Stimulated activated naive CD8-positive, alpha-beta T cell treated with anti-CD3 and anti-CD28 coated beads, Interleukin-15, Interleukin-2, amounts not matched to agents 100 ng/mL and 50 ng/mL, for 24 hours (primary cell): ENCODE results near the gene NDUFS6.

Experiments
- H3K27ac Mint-ChIP-seq: one replicate; pipeline ENCODE4 v1.8.0; 2021; ENCODE audit warnings: mild to moderate bottlenecking, mixed read lengths
- H3K27me3 Mint-ChIP-seq: one replicate; pipeline ENCODE4 v1.8.0; 2021; ENCODE audit warnings: mixed read lengths
- H3K36me3 Mint-ChIP-seq: one replicate; pipeline ENCODE4 v1.8.0; 2021; ENCODE audit warnings: low read depth, mixed read lengths
- H3K4me1 Mint-ChIP-seq: one replicate; pipeline ENCODE4 v1.8.0; 2021; ENCODE audit warnings: low read depth, mixed read lengths
- H3K4me3 Mint-ChIP-seq: one replicate; pipeline ENCODE4 v1.8.0; 2021; ENCODE audit warnings: mild to moderate bottlenecking, mixed read lengths
- H3K9me3 Mint-ChIP-seq: one replicate; pipeline ENCODE4 v1.8.0; 2021; ENCODE audit warnings: mixed read lengths

NDUFS6 gene

DNA sequence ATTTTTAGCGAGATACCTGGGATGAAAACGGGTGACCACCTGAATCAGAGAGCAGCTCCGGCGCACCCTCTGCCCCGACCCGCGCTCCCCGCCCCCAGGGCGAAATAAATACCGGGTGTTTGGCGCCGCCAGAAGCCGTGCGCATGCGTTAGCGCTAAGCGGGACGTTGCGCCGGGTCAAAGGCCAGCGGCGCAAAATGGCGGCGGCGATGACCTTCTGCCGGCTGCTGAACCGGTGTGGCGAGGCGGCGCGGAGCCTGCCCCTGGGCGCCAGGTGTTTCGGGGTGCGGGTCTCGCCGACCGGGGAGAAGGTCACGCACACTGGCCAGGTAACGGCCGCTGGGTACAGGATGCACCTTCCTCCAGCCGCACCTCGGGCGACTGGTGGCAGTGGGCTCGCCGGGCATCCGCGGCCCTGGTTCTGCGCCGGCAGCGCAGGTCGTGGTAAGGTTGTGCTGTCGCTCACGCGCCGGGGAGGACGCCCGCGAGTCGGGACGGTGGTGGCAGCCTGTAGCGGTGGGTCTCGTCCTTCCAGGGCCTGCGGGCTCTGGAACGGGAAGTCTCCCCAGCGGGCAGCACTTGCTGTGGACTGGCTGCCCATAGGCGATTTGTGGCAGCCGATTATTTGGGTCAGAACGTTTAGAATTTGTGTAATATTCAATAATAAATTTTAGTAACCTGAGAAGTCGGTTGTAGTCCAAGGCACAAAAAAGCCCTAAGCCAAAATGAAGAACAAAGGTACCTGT lies at the start of gene NDUFS6:
NDUFS6 (plus strand) TSS at position 186 of the 745 bp plus-strand sequence; CDS start at position 197, 11 bp downstream.
- Mint-ChIP-seq H3K9me3 (no peaks in the 10 kb centered on the region), H3K4me3 (peak within 1 kb of the TSS; percentile 95), H3K4me1 (peaks cover 55% of the 10 kb centered on the region), H3K27ac (peak within 1 kb of the TSS; percentile 94), H3K36me3 (peaks cover 47% of the 10 kb centered on the region), H3K27me3 (no peaks in the 10 kb centered on the region)

DNA sequence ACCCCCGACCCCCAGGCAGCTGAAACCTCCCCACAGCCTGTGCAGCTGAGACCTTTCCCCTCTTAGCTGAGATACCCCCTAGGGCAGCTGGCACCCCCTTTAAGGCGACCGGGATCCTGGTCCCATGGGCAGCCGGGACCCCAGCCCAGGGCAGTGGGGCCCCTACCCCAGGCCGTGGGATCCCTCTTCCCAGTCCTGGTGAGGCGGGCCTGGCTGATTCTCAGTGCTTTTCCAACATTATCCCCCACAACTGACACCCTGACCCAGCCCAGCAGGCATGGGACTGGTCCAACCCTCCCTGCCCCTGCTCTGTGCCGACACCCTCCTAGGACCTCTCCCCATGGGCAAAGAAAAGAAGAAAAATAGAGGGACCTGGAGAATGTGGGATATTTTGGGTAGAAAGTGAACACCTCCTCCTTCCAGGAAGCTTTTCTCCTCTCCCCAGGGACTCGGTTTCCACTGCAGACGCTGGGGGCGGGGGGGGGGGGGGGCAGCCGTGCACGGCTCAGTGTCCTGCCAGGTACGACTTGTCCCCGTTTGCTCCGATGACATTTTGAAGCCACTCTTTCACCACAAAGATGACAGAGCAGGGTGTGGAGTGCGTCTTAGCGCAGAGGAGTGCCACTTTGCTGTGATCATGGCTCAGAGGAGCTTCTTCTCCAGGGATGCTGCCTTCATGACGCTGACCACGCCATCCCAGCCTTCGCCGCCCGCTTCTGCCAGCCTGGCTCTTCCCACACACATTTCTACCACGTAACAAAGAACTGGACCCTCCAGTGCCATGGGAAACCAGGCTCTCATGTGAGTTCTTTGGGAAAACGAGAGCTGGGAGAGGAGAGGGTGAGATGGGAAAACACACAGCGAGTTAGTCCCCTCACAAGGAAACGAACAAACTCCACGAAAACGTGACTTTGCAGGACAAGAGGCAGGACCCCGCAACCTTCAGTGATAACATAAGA lies 49.1 kb upstream of the NDUFS6 start:
- no peak overlapping the region for H3K27ac Mint-ChIP-seq
- no peaks in the 10 kb centered on the region for H3K9me3 Mint-ChIP-seq
- peaks cover 4% of the 10 kb centered on the region for H3K27me3 Mint-ChIP-seq
- H3K36me3 Mint-ChIP-seq = no peaks in the 10 kb centered on the region
- H3K4me1 Mint-ChIP-seq = no peaks in the 10 kb centered on the region
- no peak overlapping the region for H3K4me3 Mint-ChIP-seq

DNA sequence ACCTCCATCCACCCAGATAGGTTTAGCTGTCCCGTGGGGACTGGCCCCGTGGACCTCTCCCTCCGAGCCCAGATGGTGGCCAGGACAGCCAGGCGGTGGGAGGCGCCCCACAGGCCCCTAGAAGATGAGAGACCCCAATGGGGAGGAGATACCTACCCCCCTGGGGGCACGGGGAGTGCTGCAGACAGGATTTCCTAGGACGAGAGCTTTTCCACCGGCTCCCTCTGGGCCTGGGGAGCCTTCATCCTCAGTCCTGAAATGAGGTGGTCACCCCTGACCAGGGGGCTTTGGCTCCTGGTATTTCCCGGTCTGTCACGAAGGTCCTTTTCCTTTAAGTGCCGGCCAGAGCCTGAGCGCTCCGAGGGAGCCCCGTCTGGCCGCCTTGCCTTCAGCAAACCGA lies 48.3 kb upstream of the NDUFS6 start:
- no peaks in the 10 kb centered on the region for H3K4me1 Mint-ChIP-seq
- H3K27ac Mint-ChIP-seq = no peak overlapping the region
- H3K36me3 Mint-ChIP-seq = no peaks in the 10 kb centered on the region
- no peak overlapping the region for H3K4me3 Mint-ChIP-seq
- H3K27me3 Mint-ChIP-seq = peaks cover 4% of the 10 kb centered on the region
- H3K9me3 Mint-ChIP-seq = no peaks in the 10 kb centered on the region

DNA sequence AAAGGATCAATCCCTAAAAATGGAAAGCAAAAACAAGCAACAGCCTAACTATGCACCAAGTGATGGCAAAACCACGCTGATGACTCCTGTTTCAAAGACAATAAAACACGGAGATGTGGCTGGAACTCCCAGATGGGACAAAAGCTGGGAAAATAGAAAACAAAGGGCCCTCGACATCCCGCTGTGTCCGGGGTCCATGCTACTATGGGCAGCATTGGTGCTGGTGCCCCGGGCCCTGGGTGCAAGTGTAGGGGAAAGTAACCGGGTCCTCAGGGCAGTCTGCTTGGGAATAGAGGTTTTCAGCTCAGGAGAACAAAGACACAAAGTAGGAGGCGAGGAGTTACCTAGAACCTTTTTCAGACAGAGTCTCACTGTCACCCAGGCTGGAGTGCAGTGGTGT lies 47.7 kb upstream of the NDUFS6 start:
- Mint-ChIP-seq H3K27ac (no peak overlapping the region), H3K36me3 (no peaks in the 10 kb centered on the region), H3K9me3 (peaks cover 4% of the 10 kb centered on the region), H3K4me3 (no peak overlapping the region), H3K4me1 (no peaks in the 10 kb centered on the region), H3K27me3 (peaks cover 4% of the 10 kb centered on the region)

DNA sequence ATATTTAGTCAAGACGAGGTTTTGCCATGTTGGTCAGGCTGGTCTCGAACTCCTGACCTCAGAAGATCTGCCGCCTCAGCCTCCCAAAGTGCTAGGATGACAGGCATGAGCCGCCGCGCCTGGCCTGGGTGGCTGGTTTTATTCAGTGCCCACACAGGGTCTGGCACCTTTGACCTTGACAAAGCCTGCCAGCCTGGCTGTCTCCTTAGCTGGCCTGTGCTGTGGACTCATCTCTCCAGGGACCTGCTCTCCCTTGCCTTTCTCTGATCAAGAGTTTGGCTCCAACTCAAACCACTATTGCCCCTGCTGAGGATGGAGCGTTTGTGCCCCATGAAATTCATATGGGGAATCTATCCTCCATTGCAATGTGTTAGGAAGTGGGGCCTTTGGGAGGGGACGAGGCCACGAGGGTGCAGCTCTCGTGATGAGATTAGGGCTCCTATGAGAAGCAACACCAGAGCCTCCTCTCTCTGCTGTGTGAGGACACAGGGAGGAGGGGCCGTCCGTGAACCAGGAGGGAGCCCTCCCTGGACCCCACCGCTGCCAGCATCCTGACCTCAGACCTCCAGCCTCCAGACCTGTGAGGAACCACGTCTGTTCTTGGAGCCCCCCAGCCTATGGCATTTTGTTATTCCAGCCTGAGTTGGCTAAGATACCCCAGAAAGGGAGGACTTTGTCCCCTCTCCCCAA lies 46.5 kb upstream of the NDUFS6 start:
- H3K27ac Mint-ChIP-seq = no peak overlapping the region
- peaks cover 6% of the 10 kb centered on the region for H3K9me3 Mint-ChIP-seq
- H3K36me3 Mint-ChIP-seq = no peaks in the 10 kb centered on the region
- H3K4me3 Mint-ChIP-seq = no peak overlapping the region
- H3K27me3 Mint-ChIP-seq = peaks cover 4% of the 10 kb centered on the region
- no peaks in the 10 kb centered on the region for H3K4me1 Mint-ChIP-seq

DNA sequence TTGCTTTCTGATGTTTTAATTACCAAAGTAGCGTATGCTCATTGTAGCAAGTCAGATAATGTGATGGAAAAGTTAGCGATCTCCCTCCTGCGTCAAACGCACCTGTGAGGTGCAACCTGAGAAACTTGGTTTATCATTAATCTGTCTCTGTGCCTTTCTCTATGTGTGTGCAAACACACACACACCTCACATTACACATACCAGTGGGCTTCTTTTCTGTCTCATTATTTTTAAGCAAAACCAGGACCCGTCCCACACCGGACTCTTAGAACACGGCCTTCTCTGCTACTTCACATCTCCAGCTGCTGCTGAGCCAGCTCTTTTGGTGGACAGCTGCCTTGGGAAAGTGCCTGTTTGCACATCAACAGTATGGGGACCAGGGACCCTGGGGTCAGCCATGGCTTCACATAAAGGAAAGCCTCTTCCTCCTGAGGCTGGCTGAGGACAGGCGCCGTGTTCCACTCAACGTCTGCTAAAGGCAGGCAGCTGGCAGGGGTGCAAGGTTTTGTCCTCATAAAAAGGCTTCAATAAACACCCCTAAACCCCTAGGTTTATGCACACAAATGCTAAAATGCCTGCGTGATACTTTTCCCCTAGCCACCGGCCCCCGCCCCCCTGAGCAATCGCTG lies 45.8 kb upstream of the NDUFS6 start:
- Mint-ChIP-seq H3K9me3 (peaks cover 6% of the 10 kb centered on the region), H3K4me1 (no peaks in the 10 kb centered on the region), H3K27ac (no peak overlapping the region), H3K36me3 (no peaks in the 10 kb centered on the region), H3K27me3 (peaks cover 4% of the 10 kb centered on the region), H3K4me3 (no peak overlapping the region)

DNA sequence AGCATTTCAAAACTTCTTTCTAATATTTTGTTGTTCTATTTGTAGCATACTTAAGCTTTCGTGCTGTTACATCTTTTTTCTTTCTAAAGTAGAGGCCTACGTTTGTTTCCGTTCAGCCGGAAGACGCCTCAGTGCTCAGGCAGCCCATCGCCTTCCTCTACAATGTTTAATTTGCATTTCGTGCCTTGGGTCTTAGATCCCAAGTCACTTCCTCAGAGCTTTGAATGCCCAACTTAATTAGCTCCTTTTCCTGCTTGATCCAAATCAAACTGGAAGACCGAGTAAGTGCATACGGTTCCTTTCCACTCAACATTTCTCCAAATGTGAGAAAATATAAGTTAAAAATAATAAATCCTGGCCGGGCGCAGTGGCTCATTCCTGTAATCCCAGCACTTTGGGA lies 44.7 kb upstream of the NDUFS6 start:
- Mint-ChIP-seq H3K4me1 (no peaks in the 10 kb centered on the region), H3K4me3 (no peak overlapping the region), H3K27ac (no peak overlapping the region), H3K36me3 (no peaks in the 10 kb centered on the region), H3K27me3 (peaks cover 4% of the 10 kb centered on the region), H3K9me3 (peaks cover 6% of the 10 kb centered on the region)

DNA sequence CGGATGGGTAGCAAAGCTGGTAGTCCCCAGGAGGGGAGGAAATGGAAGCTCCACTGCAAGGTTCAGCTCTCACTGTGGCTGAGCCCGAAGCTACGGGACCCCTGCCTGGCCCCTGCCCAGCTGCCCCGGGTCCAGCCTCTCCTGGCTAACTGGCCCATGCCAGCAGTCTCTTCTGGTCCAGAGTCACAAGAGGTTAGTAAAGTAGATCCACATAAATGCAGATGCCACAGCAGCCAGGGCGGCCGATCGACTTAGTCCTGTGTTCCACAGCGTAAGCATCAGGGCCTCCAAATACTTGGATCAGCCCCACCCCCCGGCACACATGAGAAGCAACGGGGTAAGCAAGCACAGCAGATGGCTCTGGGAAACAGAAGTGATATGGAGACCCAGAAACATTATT lies 43.7 kb upstream of the NDUFS6 start:
- Mint-ChIP-seq H3K4me1 (no peaks in the 10 kb centered on the region), H3K27me3 (peaks cover 4% of the 10 kb centered on the region), H3K4me3 (no peak overlapping the region), H3K36me3 (no peaks in the 10 kb centered on the region), H3K27ac (no peak overlapping the region), H3K9me3 (peaks cover 6% of the 10 kb centered on the region)

DNA sequence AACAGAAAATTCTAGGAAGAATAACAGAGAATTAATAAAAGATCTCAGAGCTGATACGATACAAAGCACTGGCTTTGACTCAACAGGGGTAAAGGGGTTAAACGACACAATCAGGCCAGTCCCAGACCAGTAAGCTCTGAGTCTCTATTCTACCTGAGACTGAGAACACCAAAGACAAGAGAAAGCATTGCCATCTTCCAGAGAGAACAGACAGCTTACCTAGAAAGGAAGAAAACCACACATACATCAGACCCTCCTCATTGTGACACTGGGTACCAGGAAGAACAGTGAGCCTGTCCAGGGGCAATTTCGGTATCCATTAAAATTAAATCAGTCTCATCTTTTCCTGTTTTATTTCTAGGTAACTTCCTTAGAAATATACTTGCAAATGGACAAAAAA lies 42.6 kb upstream of the NDUFS6 start:
- no peaks in the 10 kb centered on the region for H3K4me1 Mint-ChIP-seq
- no peak overlapping the region for H3K27ac Mint-ChIP-seq
- no peaks in the 10 kb centered on the region for H3K36me3 Mint-ChIP-seq
- peaks cover 6% of the 10 kb centered on the region for H3K9me3 Mint-ChIP-seq
- H3K27me3 Mint-ChIP-seq = peaks cover 4% of the 10 kb centered on the region
- no peak overlapping the region for H3K4me3 Mint-ChIP-seq

DNA sequence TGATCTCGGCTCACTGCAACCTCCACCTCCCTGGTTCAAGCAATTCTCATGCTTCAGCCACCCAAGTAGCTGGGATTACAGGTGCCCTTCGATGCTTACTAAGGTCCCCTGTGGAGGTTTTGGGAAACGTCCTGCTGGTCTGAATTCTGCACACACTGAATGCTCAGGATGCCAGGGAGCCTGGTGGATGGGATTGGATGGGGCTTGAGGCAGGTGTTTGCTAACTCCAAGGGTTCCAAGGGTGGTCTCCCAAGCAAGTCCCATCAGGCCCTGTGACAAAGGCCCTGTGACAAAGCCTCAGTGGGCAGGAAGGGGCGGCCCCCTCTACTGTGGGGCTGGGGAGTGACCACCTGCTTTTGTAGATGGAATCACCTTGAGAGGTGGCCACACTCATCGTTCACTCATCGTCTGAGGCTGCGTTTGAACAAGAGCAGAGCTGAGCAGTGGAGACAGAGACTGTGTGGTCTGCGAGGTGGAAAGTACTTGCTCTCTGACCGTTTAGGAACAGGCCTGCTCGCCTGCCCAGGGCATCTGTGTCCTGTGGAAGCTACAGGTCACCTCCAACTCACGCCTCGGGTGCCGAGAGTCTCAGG lies 41.7 kb upstream of the NDUFS6 start:
- no peaks in the 10 kb centered on the region for H3K4me1 Mint-ChIP-seq
- no peaks in the 10 kb centered on the region for H3K36me3 Mint-ChIP-seq
- peaks cover 6% of the 10 kb centered on the region for H3K9me3 Mint-ChIP-seq
- no peak overlapping the region for H3K4me3 Mint-ChIP-seq
- H3K27me3 Mint-ChIP-seq = peaks cover 3% of the 10 kb centered on the region
- H3K27ac Mint-ChIP-seq = no peak overlapping the region

DNA sequence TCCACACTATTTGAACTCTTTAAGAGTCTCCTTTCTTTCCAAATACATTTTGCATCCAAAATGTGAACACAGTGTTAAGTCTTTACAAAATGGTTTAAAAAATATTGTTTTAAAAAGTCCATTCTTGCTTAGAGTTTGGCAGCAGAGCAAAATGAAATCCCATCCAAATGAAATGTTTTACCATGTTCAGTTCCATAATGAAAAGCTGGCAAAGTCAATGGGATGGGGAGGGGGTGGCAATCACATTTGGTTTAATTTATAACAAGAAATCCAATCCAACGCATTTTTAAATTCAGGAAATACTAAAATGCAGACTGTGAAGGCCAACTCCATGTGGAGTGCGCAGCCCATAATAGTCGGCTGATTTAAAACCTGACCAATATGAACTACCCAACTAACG lies 41.0 kb upstream of the NDUFS6 start:
- Mint-ChIP-seq H3K36me3 (no peaks in the 10 kb centered on the region), H3K4me1 (no peaks in the 10 kb centered on the region), H3K27ac (no peak overlapping the region), H3K9me3 (peaks cover 6% of the 10 kb centered on the region), H3K4me3 (no peak overlapping the region), H3K27me3 (no peaks in the 10 kb centered on the region)

DNA sequence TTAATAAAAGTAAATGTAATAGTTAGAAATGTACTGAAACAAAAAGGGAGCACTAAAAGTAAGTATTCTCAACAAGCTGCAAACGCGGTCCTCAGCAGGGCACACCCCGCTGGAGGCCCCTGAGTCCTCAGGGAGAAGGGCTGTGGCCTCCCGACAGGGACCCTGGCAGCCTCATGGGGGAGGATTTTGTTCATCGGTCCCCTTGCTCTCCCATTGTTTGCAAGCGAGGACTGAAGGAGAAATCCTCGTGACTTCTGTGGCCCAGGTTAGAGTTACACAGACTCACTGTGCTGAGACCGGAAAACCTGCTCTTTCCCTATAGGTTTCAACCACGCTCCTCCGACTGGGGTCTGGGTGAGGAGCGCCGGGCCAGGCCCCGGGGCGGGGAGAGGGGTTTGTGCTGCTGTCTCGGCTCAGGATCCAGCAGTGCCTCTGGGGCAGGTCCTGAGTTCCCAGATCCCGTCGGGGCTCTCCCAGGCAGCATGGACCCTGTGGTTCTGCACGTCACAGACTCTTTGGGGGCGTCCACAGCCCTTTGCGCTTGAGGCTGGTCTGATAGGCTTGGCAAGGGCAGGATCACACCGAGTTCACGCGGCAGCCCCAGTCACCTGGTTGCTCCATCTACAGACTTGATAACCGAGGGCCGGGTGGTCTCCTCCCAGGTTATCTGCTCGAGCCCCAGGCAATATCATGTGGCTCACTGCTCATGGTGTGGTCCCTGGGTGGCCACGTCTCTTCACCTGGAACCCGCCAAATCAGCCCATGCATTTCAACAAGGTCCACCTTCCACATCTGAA lies 40.4 kb upstream of the NDUFS6 start:
- no peak overlapping the region for H3K27ac Mint-ChIP-seq
- peaks cover 3% of the 10 kb centered on the region for H3K27me3 Mint-ChIP-seq
- no peak overlapping the region for H3K4me3 Mint-ChIP-seq
- H3K9me3 Mint-ChIP-seq = peaks cover 6% of the 10 kb centered on the region
- no peaks in the 10 kb centered on the region for H3K36me3 Mint-ChIP-seq
- no peaks in the 10 kb centered on the region for H3K4me1 Mint-ChIP-seq

DNA sequence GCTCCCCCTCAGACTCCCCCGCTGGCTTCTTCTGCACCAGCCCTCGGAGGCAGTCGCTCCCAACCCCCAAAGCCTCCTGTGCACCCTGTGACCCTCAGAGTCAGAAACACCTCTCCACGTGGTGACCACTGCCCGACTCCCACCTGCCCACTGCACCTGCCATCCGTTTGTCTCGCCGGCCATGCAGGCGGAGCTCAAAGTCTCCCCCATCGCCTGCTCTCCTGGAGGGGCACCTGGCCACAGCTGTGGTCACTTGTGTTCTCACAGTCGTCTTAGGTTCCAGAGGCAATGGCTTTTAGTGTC lies 39.8 kb upstream of the NDUFS6 start:
- Mint-ChIP-seq H3K27ac (no peak overlapping the region), H3K9me3 (peaks cover 6% of the 10 kb centered on the region), H3K4me3 (no peak overlapping the region), H3K4me1 (no peaks in the 10 kb centered on the region), H3K36me3 (no peaks in the 10 kb centered on the region), H3K27me3 (peaks cover 3% of the 10 kb centered on the region)
